Suprapubic skin (tissue), 4 donors: Measurements from ENCODE around the gene COL12A1. TPM values are rescaled to one million over a fixed set of nuclear protein-coding genes. Genes with fewer than 3 reads are reported as not detected.
A peak's percentile ranks its signal among the peaks of the same experiment; 100 is the strongest.

Experiments
- DNase-seq, 2 donors: peaks; one replicate each; pipeline ENCODE4 v3.0.0-alpha.2; 2019; ENCODE audit warnings: low spot score in 2 of 2
- H3K27ac ChIP-seq: fragments of 200-600 bp; sonication (generic); one replicate; pipeline ENCODE4 v1.5.1; 2019
- H3K27me3 ChIP-seq: fragments of 200-600 bp; sonication (generic); one replicate; pipeline ENCODE4 v1.5.1; 2019
- H3K36me3 ChIP-seq: fragments of 200-600 bp; sonication (generic); one replicate; pipeline ENCODE4 v1.5.1; 2019
- H3K4me1 ChIP-seq: fragments of 200-600 bp; sonication (generic); one replicate; pipeline ENCODE4 v1.5.1; 2019
- H3K4me3 ChIP-seq: fragments of 200-600 bp; sonication (generic); one replicate; pipeline ENCODE4 v1.5.1; 2019; ENCODE audit warnings: mild to moderate bottlenecking
- H3K9me3 ChIP-seq: fragments of 200-600 bp; sonication (generic); one replicate; pipeline ENCODE4 v1.5.1; 2019
- EP300 ChIP-seq: sonication (generic); formaldehyde crosslinking; IDR thresholded peaks from one replicate; pipeline ENCODE4 v1.6.1; 2017; ENCODE audit warnings: antibody characterized with exemption
- POLR2A ChIP-seq, 2 donors: fragments of 450-650 bp; IDR thresholded peaks; one replicate each; pipeline ENCODE4 v1.6.1; 2017; ENCODE audit warnings: antibody characterized with exemption in 2 of 2, mild to moderate bottlenecking in 2 of 2, moderate library complexity in 2 of 2
- POLR2AphosphoS5 ChIP-seq, 3 donors: sonication (generic); formaldehyde crosslinking; IDR thresholded peaks; one replicate each; pipeline ENCODE4 v1.6.1; 2017; ENCODE audit warnings: antibody characterized with exemption in 3 of 3
- WGBS: methylation state at CpG from one replicate; pipeline ENCODE4 v1.1.5; 2018; 5-methylcytosine and 5-hydroxymethylcytosine counted together
- total RNA-seq, 4 donors: library from RNA; depleted of rRNA; stranded (reverse); fragments of >200 nt; gene quantifications; one replicate each; pipeline ENCODE4 v1.1.0, GENCODE V29; 2016
- TF ChIP-seq, protein P1 (sequence below), 2 donors: fragments of 200-600 bp in 1 of 2; fragments of 450-650 bp in 1 of 2; sonication (generic) in 1 of 2; IDR thresholded peaks; one replicate each; pipeline ENCODE4 v1.5.1; 2016 to 2019; ENCODE audit warnings: antibody characterized with exemption in 2 of 2, mild to moderate bottlenecking in 1 of 2, moderate library complexity in 1 of 2

Gene COL12A1
- 10 to 100 TPM; 41.2 to 47.2 (median 44.1) TPM for total RNA-seq

- TF ChIP-seq POLR2A (IDR thresholded peaks at IDR 0.05), result peak; percentile 23 to 85
- TF ChIP-seq POLR2AphosphoS5 (IDR thresholded peaks at IDR 0.05), result peak; percentile 3 to 63 (median 35)
- TF ChIP-seq, protein P1, sequence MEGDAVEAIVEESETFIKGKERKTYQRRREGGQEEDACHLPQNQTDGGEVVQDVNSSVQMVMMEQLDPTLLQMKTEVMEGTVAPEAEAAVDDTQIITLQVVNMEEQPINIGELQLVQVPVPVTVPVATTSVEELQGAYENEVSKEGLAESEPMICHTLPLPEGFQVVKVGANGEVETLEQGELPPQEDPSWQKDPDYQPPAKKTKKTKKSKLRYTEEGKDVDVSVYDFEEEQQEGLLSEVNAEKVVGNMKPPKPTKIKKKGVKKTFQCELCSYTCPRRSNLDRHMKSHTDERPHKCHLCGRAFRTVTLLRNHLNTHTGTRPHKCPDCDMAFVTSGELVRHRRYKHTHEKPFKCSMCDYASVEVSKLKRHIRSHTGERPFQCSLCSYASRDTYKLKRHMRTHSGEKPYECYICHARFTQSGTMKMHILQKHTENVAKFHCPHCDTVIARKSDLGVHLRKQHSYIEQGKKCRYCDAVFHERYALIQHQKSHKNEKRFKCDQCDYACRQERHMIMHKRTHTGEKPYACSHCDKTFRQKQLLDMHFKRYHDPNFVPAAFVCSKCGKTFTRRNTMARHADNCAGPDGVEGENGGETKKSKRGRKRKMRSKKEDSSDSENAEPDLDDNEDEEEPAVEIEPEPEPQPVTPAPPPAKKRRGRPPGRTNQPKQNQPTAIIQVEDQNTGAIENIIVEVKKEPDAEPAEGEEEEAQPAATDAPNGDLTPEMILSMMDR (IDR thresholded peaks at IDR 0.05), result peak in 1 of 2 donors; percentile 5
- no peak for TF ChIP-seq EP300
- Histone ChIP-seq H3K27ac (peak within 1 kb of the TSS; percentile 89), H3K9me3 (no peaks in the 10 kb centered on the region), H3K4me1 (peaks cover 70% of the 10 kb centered on the region), H3K4me3 (peak within 1 kb of the TSS; percentile 71), H3K36me3 (no peaks in the 10 kb centered on the region), H3K27me3 (peaks cover 42% of the 10 kb centered on the region)
- WGBS, result under 1% methylated on average over 53 of the region's 64 CpGs
- DNase-seq, result peak; percentile 96 to 97
Measured at GRCh38 chr6:75205776-75206575, at the start of gene COL12A1. TSS of gene COL12A1 (minus strand) at chr6:75206053. CDS start at chr6:75202792, 3,261 bp downstream.

DNA sequence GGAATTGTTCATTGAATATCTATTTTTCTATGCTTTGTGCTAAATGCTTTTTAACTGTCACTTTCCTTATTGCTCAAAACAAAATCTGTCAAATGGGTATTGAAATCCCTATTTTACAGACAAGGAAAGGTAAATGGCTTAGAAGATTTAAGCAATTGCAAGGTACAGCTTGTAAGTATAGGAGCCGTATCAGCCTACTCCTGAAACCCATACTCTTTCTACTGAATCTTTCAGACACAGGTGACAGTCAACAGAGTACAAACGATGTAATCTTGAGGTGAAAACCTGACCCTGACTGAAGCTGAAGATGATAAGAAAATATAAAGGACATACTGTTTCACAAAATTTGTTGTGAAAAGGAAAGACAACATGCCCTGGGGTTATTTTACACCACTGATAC lies 44.7 kb upstream of the COL12A1 start:
- H3K9me3 ChIP-seq, result no peaks in the 10 kb centered on the region
- WGBS, result 78% methylated on average over 2 of the region's 2 CpGs
- TF ChIP-seq POLR2AphosphoS5 (IDR thresholded peaks at IDR 0.05) (no peak), POLR2A (IDR thresholded peaks at IDR 0.05) (no peak), EP300 (no peak)
- TF ChIP-seq, protein P1 (IDR thresholded peaks at IDR 0.05), result no peak
- no peak overlapping the region for H3K4me3 ChIP-seq
- H3K27me3 ChIP-seq, result no peaks in the 10 kb centered on the region
- no peaks in the 10 kb centered on the region for H3K4me1 ChIP-seq
- H3K36me3 ChIP-seq, result peaks cover 16% of the 10 kb centered on the region
- no peak for DNase-seq
- no peak overlapping the region for H3K27ac ChIP-seq

- Histone ChIP-seq H3K27me3 (no peaks in the 10 kb centered on the region), H3K4me1 (peaks cover under 1% of the 10 kb centered on the region), H3K27ac (no peak overlapping the region), H3K36me3 (peaks cover 16% of the 10 kb centered on the region), H3K9me3 (no peaks in the 10 kb centered on the region), H3K4me3 (no peak overlapping the region)
- DNase-seq, result no peak
- no peak for TF ChIP-seq POLR2AphosphoS5 (IDR thresholded peaks at IDR 0.05)
- TF ChIP-seq, protein P1 (IDR thresholded peaks at IDR 0.05), result no peak
- TF ChIP-seq POLR2A (IDR thresholded peaks at IDR 0.05), result no peak
- TF ChIP-seq EP300, result no peak
Measured at GRCh38 chr6:75249837-75250236, 44.0 kb upstream of the COL12A1 start.

DNA sequence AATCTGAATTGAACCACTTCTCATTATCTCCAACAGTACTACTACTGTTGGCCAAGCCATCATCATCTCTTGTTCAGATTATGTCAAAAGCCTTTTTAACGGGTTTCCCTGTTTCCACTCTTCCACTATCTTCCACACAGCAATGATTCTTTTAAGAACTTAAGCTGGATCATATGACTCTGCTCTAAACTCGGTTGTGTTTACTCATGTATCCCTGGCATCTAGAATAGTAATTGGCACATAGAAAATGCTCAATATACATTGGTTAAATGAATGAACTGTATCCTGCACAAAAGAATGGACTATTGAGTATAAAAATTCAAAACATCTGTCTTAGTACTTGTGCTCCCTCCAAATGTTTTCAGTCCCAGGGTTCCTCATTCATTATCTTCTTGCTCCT lies 40.5 kb upstream of the COL12A1 start:
- peaks cover 23% of the 10 kb centered on the region for H3K4me1 ChIP-seq
- 47% methylated on average over 2 of the region's 2 CpGs for WGBS

DNA sequence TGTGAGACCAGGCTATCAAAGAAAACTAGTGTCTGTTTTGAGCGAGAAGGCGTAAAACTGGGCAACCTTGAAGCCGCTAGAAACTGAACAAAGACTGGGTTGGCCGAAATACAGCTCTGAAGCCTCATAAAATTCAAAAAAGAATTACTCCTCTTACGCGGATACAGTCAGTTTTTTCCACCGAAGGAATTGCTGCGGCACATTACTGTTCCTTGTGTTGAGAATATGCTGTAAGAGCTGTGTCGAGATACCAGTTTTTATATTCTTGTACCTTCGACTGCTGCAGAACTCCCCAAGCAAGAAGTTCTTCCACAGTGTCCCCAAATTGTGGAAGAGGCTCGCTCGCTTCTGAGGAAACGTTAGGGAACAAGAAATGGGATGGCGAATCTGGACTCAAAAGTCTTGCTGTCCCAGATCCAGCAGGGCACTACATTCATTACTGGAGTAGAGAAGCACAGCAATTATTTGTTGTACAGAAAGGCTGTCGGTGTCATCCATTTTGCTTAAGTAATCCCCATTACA lies 38.3 kb upstream of the COL12A1 start:
- WGBS, result 14% methylated on average over 15 of the region's 15 CpGs
- H3K36me3 ChIP-seq, result peaks cover 3% of the 10 kb centered on the region
- DNase-seq, result no peak
- H3K9me3 ChIP-seq, result no peaks in the 10 kb centered on the region
- H3K27me3 ChIP-seq, result no peaks in the 10 kb centered on the region
- no peak for TF ChIP-seq EP300
- no peak for TF ChIP-seq POLR2AphosphoS5 (IDR thresholded peaks at IDR 0.05)
- no peak for TF ChIP-seq POLR2A (IDR thresholded peaks at IDR 0.05)
- TF ChIP-seq, protein P1 (IDR thresholded peaks at IDR 0.05), result no peak
- peak overlapping the region; percentile 91 for H3K27ac ChIP-seq
- H3K4me1 ChIP-seq, result peaks cover 27% of the 10 kb centered on the region
- H3K4me3 ChIP-seq, result peak overlapping the region; percentile 68

More for the DNA sequence above, 40.5 kb upstream of the COL12A1 start:
- H3K27me3 ChIP-seq, result no peaks in the 10 kb centered on the region
- no peak overlapping the region for H3K27ac ChIP-seq
- DNase-seq, result no peak
- H3K36me3 ChIP-seq, result no peaks in the 10 kb centered on the region
- TF ChIP-seq EP300, result no peak
- no peaks in the 10 kb centered on the region for H3K9me3 ChIP-seq
- no peak overlapping the region for H3K4me3 ChIP-seq
